Lower leg skin (tissue), 3 donors: ENCODE data around the gene NR3C2.

Experiments used
- POLR2A ChIP-seq, 2 donors: fragments of 450-650 bp; IDR thresholded peaks; one replicate each; pipeline ENCODE4 v1.6.1; 2016 to 2017; ENCODE audit warnings: antibody characterized with exemption in 2 of 2, mild to moderate bottlenecking in 1 of 2, moderate library complexity in 1 of 2
- TF ChIP-seq, protein P1 (sequence below), 3 donors: fragments of 450-650 bp; IDR thresholded peaks; one replicate each; pipeline ENCODE4 v1.5.1; 2016; ENCODE audit warnings: antibody characterized with exemption in 3 of 3, mild to moderate bottlenecking in 3 of 3, moderate library complexity in 2 of 3

DNA sequence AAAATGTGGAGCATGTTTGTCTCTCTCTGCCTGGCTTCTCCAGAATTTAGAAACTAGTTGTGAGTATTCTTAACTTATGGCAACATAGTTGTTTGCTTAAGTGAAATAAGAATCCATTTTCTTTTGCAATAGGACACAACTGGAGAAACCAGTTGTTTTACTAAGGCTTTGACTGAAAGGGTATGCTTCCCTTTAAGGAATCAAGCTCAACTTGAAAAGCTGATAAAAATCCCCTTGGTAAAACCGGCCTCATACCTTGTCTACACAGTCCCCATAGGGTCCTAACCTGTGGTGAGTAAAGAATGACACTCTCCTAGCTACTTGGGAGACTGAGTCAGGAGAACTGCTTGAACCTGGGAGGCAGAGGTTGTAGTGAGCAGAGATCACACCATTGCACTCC, 139.8 kb downstream of the NR3C2 start:
- TF ChIP-seq, protein P1, sequence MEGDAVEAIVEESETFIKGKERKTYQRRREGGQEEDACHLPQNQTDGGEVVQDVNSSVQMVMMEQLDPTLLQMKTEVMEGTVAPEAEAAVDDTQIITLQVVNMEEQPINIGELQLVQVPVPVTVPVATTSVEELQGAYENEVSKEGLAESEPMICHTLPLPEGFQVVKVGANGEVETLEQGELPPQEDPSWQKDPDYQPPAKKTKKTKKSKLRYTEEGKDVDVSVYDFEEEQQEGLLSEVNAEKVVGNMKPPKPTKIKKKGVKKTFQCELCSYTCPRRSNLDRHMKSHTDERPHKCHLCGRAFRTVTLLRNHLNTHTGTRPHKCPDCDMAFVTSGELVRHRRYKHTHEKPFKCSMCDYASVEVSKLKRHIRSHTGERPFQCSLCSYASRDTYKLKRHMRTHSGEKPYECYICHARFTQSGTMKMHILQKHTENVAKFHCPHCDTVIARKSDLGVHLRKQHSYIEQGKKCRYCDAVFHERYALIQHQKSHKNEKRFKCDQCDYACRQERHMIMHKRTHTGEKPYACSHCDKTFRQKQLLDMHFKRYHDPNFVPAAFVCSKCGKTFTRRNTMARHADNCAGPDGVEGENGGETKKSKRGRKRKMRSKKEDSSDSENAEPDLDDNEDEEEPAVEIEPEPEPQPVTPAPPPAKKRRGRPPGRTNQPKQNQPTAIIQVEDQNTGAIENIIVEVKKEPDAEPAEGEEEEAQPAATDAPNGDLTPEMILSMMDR (IDR thresholded peaks at IDR 0.05): no peak
- no peak for TF ChIP-seq POLR2A (IDR thresholded peaks at IDR 0.05)
